Body of pancreas (tissue), 4 donors: ENCODE data around the gene TFPI2.

Experiments used
- POLR2A ChIP-seq, 3 donors: fragments of 450-650 bp; IDR thresholded peaks; one replicate each; pipeline ENCODE4 v1.6.1; 2016; ENCODE audit warnings: antibody characterized with exemption in 3 of 3, mild to moderate bottlenecking in 2 of 3
- TF ChIP-seq, protein P1 (sequence below), 7 experiments: fragments of 450-650 bp in 4 of 7; fragments of 200-600 bp in 3 of 7; sonication (generic) in 3 of 7; IDR thresholded peaks; one replicate each; pipeline ENCODE4 v1.5.1; 2016 to 2019; ENCODE audit warnings: antibody characterized with exemption in 7 of 7

DNA sequence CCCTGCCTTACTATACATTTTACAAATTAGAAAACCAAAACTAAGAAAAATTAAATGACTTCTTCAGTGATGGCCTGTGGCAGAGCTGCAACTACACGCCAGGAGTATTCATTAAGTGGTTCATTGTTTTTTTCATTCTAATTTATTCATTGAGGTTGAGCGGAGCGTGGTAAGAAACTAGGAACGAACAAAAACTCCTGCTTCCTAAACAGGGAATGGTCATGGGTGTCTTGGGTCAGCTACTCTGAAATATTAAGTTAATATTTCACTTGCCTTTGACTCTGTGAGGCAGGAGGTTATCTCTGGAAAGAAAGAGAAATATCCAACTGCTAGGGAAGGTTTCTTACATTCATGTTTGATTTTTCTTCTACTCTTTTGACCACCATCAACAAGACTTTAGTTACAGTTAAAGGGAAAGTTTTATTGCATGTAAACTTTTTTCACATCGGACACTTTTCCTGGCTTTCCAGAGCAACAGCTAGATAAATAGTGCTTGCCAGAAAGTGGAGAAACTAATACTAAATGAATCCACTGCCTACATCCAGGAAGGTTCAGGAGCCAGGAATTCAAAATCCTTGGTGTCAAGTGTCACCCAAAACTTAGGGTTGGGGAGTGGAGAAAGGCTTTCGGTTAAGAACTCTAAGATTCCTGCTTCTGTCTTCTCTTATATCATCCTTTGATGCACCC is 30.1 kb upstream of the TFPI2 start:
- TF ChIP-seq, protein P1, sequence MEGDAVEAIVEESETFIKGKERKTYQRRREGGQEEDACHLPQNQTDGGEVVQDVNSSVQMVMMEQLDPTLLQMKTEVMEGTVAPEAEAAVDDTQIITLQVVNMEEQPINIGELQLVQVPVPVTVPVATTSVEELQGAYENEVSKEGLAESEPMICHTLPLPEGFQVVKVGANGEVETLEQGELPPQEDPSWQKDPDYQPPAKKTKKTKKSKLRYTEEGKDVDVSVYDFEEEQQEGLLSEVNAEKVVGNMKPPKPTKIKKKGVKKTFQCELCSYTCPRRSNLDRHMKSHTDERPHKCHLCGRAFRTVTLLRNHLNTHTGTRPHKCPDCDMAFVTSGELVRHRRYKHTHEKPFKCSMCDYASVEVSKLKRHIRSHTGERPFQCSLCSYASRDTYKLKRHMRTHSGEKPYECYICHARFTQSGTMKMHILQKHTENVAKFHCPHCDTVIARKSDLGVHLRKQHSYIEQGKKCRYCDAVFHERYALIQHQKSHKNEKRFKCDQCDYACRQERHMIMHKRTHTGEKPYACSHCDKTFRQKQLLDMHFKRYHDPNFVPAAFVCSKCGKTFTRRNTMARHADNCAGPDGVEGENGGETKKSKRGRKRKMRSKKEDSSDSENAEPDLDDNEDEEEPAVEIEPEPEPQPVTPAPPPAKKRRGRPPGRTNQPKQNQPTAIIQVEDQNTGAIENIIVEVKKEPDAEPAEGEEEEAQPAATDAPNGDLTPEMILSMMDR (IDR thresholded peaks at IDR 0.05): no peak
- TF ChIP-seq POLR2A (IDR thresholded peaks at IDR 0.05): no peak
